Activated naive CD4-positive, alpha-beta T cell (primary cell): ENCODE measurements around the gene TMEM214.

ENCODE experiments used
- DNase-seq, 4 experiments: peaks; one replicate each; lab custom pipeline; 2025; lab: John Stamatoyannopoulos, UW

The TMEM214 gene

GRCh38 chr2:27085062-27085672, 52.4 kb downstream of the TMEM214 start:
- no peak for DNase-seq

- DNase-seq: no peak
Observed at GRCh38 chr2:27085673-27086089, 52.9 kb downstream of the TMEM214 start.

GRCh38 chr2:27086090-27086723, 53.4 kb downstream of the TMEM214 start:
- DNase-seq: peak; percentile 97 to 99 (median 98)

GRCh38 chr2:27086724-27087593, 54.2 kb downstream of the TMEM214 start, which contains the start of gene KHK:
KHK (plus strand) TSS chr2:27086772; CDS start chr2:27087260, 488 bp downstream.
- no peak for DNase-seq

GRCh38 chr2:27087823-27088410, 55.2 kb downstream of the TMEM214 start:
- DNase-seq: no peak

GRCh38 chr2:27088634-27089033, 55.9 kb downstream of the TMEM214 start:
- no peak for DNase-seq

- no peak for DNase-seq
Observed at GRCh38 chr2:27089111-27089954, 56.6 kb downstream of the TMEM214 start.
